OCI-LY1 (cell line): ENCODE measurements around the gene ANGPTL7.
"Not testable (repeated sequence)": the region's sequence is repeated elsewhere in the genome, so short reads cannot be mapped to it uniquely, and the experiment has no call there.

Source experiments
- H2AFZ ChIP-seq: fragments of 200-600 bp; sonication (generic), shearing (Covaris generic); 2 replicates; pipeline ENCODE4 v1.6.0; 2014; ENCODE audit warnings: antibody characterized with exemption, mild to moderate bottlenecking, low read length
- H3F3A ChIP-seq: fragments of 200-600 bp; sonication (generic), shearing (Covaris generic); 2 replicates; pipeline ENCODE4 v1.6.0; 2014; ENCODE audit warnings: mild to moderate bottlenecking, antibody characterized with exemption, low read length, moderate library complexity; ENCODE audit not compliant: insufficient read depth
- H3K27ac ChIP-seq: fragments of 200-600 bp; sonication (generic); 2 replicates; pipeline ENCODE4 v1.5.1; 2014; ENCODE audit warnings: low read length, mixed run types, mild to moderate bottlenecking, low read depth; ENCODE audit not compliant: poor library complexity, severe bottlenecking
- H3K27me3 ChIP-seq: fragments of 200-600 bp; sonication (generic); 2 replicates; pipeline ENCODE4 v1.6.0; 2014; ENCODE audit warnings: antibody characterized with exemption, mild to moderate bottlenecking, low read length, moderate library complexity; ENCODE audit not compliant: insufficient read depth
- H3K36me3 ChIP-seq: fragments of 200-600 bp; sonication (generic); 2 replicates; pipeline ENCODE4 v1.6.1; 2014; ENCODE audit warnings: mild to moderate bottlenecking, antibody characterized with exemption, low read length, moderate library complexity, mixed read lengths; ENCODE audit not compliant: insufficient read depth
- H3K4me1 ChIP-seq: fragments of 200-600 bp; sonication (generic); 2 replicates; pipeline ENCODE4 v1.5.1; 2014; ENCODE audit warnings: mild to moderate bottlenecking, low read length, moderate library complexity; ENCODE audit not compliant: insufficient read depth, severe bottlenecking
- H3K4me2 ChIP-seq: fragments of 200-600 bp; sonication (generic), shearing (Covaris generic); 2 replicates; pipeline ENCODE4 v1.6.1; 2014; ENCODE audit warnings: low read length
- H3K4me3 ChIP-seq: fragments of 200-600 bp; sonication (generic); 2 replicates; pipeline ENCODE4 v1.5.1; 2014; ENCODE audit warnings: low read length, low read depth, mild to moderate bottlenecking, mixed read lengths; ENCODE audit not compliant: poor library complexity, severe bottlenecking
- H3K79me2 ChIP-seq: fragments of 200-600 bp; shearing (Covaris generic); 2 replicates; pipeline ENCODE4 v1.6.1; 2016; ENCODE audit warnings: mixed run types, low read length, mixed read lengths; ENCODE audit not compliant: insufficient read depth
- H3K9ac ChIP-seq: fragments of 200-600 bp; sonication (generic), shearing (Covaris generic); 2 replicates; pipeline ENCODE4 v1.6.1; 2014; ENCODE audit warnings: mild to moderate bottlenecking, low read length, mixed read lengths
- H3K9me2 ChIP-seq: fragments of 200-600 bp; sonication (generic), shearing (Covaris generic); 2 replicates; pipeline ENCODE4 v1.6.1; 2014; ENCODE audit warnings: low read depth, mild to moderate bottlenecking, low read length, mixed read lengths
- H3K9me3 ChIP-seq: fragments of 200-600 bp; shearing (Covaris generic); 2 replicates; pipeline ENCODE4 v1.6.1; 2014; ENCODE audit warnings: low read length, mixed read lengths
- H4K20me1 ChIP-seq: fragments of 200-600 bp; sonication (generic), shearing (Covaris generic); 2 replicates; pipeline ENCODE4 v1.6.0; 2016; ENCODE audit warnings: mild to moderate bottlenecking, low read length; ENCODE audit not compliant: insufficient read depth
- EZH2 ChIP-seq: fragments of 200-600 bp; sonication (generic), shearing (Covaris generic); IDR thresholded peaks from 2 replicates; pipeline ENCODE4 v1.8.0; 2017; ENCODE audit warnings: borderline replicate concordance, mixed run types, mild to moderate bottlenecking, antibody characterized with exemption, low read length, moderate library complexity, mixed read lengths
- TF ChIP-seq, protein P1 (sequence below): fragments of 200-600 bp; sonication (generic), shearing (Covaris generic); IDR thresholded peaks from 2 replicates; pipeline ENCODE4 v1.5.1; 2017; ENCODE audit warnings: mild to moderate bottlenecking, antibody characterized with exemption, low read length, moderate library complexity, mixed read lengths

ANGPTL7 gene

DNA sequence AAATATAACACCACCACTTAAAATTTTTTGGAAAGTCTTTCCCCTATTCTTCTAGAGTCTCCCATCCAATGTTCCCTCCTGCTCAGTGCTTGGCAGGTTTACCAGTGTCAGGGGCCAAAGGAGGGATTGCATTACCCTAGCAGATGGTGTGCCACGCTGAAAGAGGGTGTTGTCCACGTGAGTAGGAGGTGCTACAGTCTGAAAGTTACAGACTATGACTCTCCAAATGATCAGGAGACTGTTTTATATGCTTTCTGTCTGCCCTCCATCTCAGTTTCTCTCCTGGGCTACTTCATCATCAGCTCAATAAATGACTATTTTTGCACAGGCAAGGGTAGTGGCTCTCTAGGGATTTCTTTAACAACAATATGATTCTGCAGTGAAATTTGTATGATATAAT is 31.3 kb upstream of the ANGPTL7 start:
- H3K79me2 ChIP-seq = no peaks in the 10 kb centered on the region
- no peak overlapping the region for H2AFZ ChIP-seq
- no peaks in the 10 kb centered on the region for H3K9me3 ChIP-seq
- no peak for TF ChIP-seq EZH2
- TF ChIP-seq, protein P1, sequence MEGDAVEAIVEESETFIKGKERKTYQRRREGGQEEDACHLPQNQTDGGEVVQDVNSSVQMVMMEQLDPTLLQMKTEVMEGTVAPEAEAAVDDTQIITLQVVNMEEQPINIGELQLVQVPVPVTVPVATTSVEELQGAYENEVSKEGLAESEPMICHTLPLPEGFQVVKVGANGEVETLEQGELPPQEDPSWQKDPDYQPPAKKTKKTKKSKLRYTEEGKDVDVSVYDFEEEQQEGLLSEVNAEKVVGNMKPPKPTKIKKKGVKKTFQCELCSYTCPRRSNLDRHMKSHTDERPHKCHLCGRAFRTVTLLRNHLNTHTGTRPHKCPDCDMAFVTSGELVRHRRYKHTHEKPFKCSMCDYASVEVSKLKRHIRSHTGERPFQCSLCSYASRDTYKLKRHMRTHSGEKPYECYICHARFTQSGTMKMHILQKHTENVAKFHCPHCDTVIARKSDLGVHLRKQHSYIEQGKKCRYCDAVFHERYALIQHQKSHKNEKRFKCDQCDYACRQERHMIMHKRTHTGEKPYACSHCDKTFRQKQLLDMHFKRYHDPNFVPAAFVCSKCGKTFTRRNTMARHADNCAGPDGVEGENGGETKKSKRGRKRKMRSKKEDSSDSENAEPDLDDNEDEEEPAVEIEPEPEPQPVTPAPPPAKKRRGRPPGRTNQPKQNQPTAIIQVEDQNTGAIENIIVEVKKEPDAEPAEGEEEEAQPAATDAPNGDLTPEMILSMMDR = no peak
- H3F3A ChIP-seq = no peaks in the 10 kb centered on the region
- H4K20me1 ChIP-seq = no peaks in the 10 kb centered on the region
- H3K36me3 ChIP-seq = peaks cover 49% of the 10 kb centered on the region
- H3K27me3 ChIP-seq = no peaks in the 10 kb centered on the region
- no peak overlapping the region for H3K4me2 ChIP-seq
- no peak overlapping the region for H3K9ac ChIP-seq
- no peak overlapping the region for H3K27ac ChIP-seq
- H3K4me3 ChIP-seq = no peak overlapping the region
- no peaks in the 10 kb centered on the region for H3K9me2 ChIP-seq
- H3K4me1 ChIP-seq = peaks cover 7% of the 10 kb centered on the region

DNA sequence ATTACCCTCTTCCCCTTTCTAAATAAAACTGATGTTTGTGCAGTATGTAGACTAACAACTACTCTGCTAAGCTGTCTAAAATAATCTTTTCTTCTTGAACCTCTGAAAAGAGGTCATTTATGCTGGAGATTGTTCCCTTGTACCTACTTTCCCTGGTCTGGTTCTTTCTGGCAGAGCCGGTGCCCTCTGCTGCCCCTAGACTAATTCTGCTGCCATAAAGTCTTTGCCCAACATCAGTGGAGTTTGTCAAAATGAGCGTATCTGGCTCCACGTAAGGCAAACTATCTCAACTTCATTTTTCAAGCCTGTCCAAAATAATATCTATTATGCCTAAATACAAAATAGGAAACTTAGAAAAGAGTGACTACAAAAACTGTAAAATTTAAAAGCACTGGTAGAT is 30.9 kb upstream of the ANGPTL7 start:
- TF ChIP-seq EZH2 = no peak
- TF ChIP-seq, protein P1 = no peak
- no peaks in the 10 kb centered on the region for H3K79me2 ChIP-seq
- no peak overlapping the region for H2AFZ ChIP-seq
- peaks cover 45% of the 10 kb centered on the region for H3K36me3 ChIP-seq
- no peaks in the 10 kb centered on the region for H3K9me2 ChIP-seq
- no peak overlapping the region for H3K9ac ChIP-seq
- no peak overlapping the region for H3K4me3 ChIP-seq
- H3K27me3 ChIP-seq = no peaks in the 10 kb centered on the region
- no peaks in the 10 kb centered on the region for H4K20me1 ChIP-seq
- no peaks in the 10 kb centered on the region for H3F3A ChIP-seq
- no peak overlapping the region for H3K4me2 ChIP-seq
- peak overlapping the region; percentile 0 for H3K27ac ChIP-seq
- peaks cover 7% of the 10 kb centered on the region for H3K4me1 ChIP-seq
- no peaks in the 10 kb centered on the region for H3K9me3 ChIP-seq

DNA sequence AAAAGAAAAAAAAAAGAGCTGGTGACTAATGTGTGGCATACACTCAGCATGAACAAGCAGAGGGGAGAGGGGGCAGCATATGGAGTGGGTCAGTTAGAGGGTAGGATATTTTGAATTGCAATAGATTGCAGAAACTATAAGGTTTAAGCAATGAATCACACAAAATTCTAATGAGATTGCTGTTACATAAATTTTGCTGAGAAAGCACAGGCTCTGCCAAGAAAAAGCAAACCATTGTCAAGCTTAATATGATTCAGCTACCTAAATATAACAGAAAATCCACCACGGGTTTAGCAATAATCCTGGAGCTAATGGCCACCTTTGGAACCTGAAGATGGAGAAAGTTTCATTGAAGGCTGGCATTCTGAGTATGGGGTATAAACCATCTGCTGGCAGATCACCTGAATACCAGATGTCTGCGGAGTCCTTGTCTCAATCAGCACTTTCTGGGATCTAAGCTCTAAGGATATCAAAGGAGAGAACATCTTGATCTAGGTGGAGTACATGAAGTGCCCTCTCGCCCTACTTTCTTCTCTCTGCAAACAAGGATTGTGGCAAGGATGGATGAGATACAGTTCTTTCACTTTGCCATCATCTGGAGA is 30.3 kb upstream of the ANGPTL7 start:
- H3F3A ChIP-seq = no peaks in the 10 kb centered on the region
- no peaks in the 10 kb centered on the region for H3K9me3 ChIP-seq
- H3K4me2 ChIP-seq = no peak overlapping the region
- no peak overlapping the region for H2AFZ ChIP-seq
- no peaks in the 10 kb centered on the region for H3K9me2 ChIP-seq
- peaks cover 41% of the 10 kb centered on the region for H3K36me3 ChIP-seq
- peak overlapping the region; percentile 0 for H3K27ac ChIP-seq
- TF ChIP-seq, protein P1 = no peak
- TF ChIP-seq EZH2 = no peak
- no peaks in the 10 kb centered on the region for H3K79me2 ChIP-seq
- no peaks in the 10 kb centered on the region for H3K27me3 ChIP-seq
- no peak overlapping the region for H3K4me3 ChIP-seq
- H3K9ac ChIP-seq = no peak overlapping the region
- H3K4me1 ChIP-seq = peaks cover 7% of the 10 kb centered on the region
- no peaks in the 10 kb centered on the region for H4K20me1 ChIP-seq

DNA sequence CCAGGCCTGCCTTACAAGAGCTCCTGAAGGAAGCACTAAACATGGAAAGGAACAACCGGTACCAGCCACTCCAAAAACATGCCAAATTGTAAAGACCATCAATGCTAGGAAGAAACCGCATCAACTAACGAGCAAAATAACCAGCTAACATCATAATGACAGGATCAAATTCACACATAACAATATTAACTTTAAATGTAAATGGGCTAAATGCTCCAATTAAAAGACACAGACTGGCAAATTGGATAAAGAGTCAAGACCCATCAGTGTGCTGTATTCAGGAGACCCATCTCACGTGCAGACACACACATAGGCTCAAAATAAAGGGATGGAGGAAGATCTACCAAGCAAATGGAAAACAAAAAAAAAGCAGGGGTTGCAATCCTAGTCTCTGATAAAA is 26.4 kb upstream of the ANGPTL7 start:
- not testable (repeated sequence) for H3K27ac ChIP-seq, H3K4me3 ChIP-seq, H3K4me2 ChIP-seq, H3K9me2 ChIP-seq, H3K27me3 ChIP-seq, H3K9me3 ChIP-seq, H2AFZ ChIP-seq, H3F3A ChIP-seq, H3K79me2 ChIP-seq, H4K20me1 ChIP-seq, H3K4me1 ChIP-seq, H3K9ac ChIP-seq
- H3K36me3 ChIP-seq = peaks cover 24% of the 10 kb centered on the region

DNA sequence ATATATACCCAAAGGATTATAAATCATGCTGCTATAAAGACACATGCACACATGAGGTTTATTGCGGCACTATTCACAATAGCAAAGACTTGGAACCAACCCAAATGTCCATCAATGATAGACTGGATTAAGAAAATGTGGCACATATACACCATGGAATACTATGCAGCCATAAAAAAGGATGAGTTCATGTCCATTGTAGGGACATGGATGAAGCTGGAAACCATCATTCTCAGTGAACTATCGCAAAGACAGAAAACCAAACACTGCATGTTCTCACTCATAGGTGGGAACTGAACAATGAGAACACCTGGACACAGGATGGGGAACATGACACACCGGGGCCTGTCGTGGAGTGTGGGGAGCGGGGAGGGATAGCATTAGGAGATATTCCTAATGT is 22.4 kb upstream of the ANGPTL7 start:
- not testable (repeated sequence) for H3K9ac ChIP-seq, H3K27me3 ChIP-seq, H3K79me2 ChIP-seq, H3K4me3 ChIP-seq, H3K9me2 ChIP-seq, H4K20me1 ChIP-seq, H3K9me3 ChIP-seq, H3K27ac ChIP-seq, H2AFZ ChIP-seq, H3K4me2 ChIP-seq, H3K4me1 ChIP-seq, H3F3A ChIP-seq
- H3K36me3 ChIP-seq = peaks cover 14% of the 10 kb centered on the region
